ENCODE measurements around the gene PTPRD. TPM values are rescaled to one million over a fixed set of nuclear protein-coding genes. Genes with fewer than 3 reads are reported as not detected.

The PTPRD gene
- total RNA-seq, 1 experiment from 2014 or later = 32.5 TPM

GRCh38 chr9:9753266-9753665 is 859.5 kb downstream of the PTPRD start:
- H3K9ac ChIP-seq (ENCODE audit: extremely low read depth, insufficient read length, low read length) = no peak overlapping the region
- Mint-ChIP-seq H3K27ac (no peak overlapping the region), H3K27me3 (ENCODE audit: low read depth) (no peaks in the 10 kb centered on the region), H3K4me3 (no peak overlapping the region), H3K4me1 (peaks cover 0 to 8% of the 10 kb centered on the region in 2 experiments; a peak in 3 of 4 replicates), H3K36me3 (ENCODE audit: insufficient read depth in 1 of 3, low read depth in 3 of 3) (no peaks in the 10 kb centered on the region), H3K9me3 (no peaks in the 10 kb centered on the region)
- no peak overlapping the region for H3K56ac ChIP-seq (ENCODE audit: insufficient read length, low read depth, low read length)
- WGBS (ENCODE audit: extremely low coverage, insufficient read length, low lambda C conversion rate) = no CpG with 5 or more reads among the region's 3 CpGs
- no peak overlapping the region for H3K18ac ChIP-seq (ENCODE audit: insufficient read length, low read depth, low read length)
- no peak for TF ChIP-seq CTCF (conservative IDR thresholded peaks at IDR 0.05)
- no peaks in the 10 kb centered on the region for H3K9me3 ChIP-seq (ENCODE audit: control insufficient read depth, low read depth, low read length)
- no peak overlapping the region for H3T11ph ChIP-seq (ENCODE audit: low read length)
- H3K4ac ChIP-seq (ENCODE audit: low read depth, low read length) = no peak overlapping the region
- no peak overlapping the region for H4K91ac ChIP-seq (ENCODE audit: insufficient read length, low read depth, low read length)
- H4K8ac ChIP-seq (replicated peaks; ENCODE audit: insufficient read length, low read depth, low read length) = no peak overlapping the region
- no peaks in the 10 kb centered on the region for H3K4me1 ChIP-seq (ENCODE audit: insufficient read depth, low read length)
- DNase-seq = no peak
- no peaks in the 10 kb centered on the region for H3K23me2 ChIP-seq (ENCODE audit: insufficient read length, low read depth, low read length, poor library complexity, severe bottlenecking)
- no peak overlapping the region for H2AFZ ChIP-seq (ENCODE audit: low read length)
- no peak overlapping the region for H3K23ac ChIP-seq (ENCODE audit: insufficient read length, low read depth, low read length)
- no peak overlapping the region for H2BK5ac ChIP-seq (ENCODE audit: insufficient read length, low read length)
- H3K27ac ChIP-seq (ENCODE audit: insufficient read length, low read depth, low read length) = no peak overlapping the region
- no peak overlapping the region for H2BK15ac ChIP-seq (ENCODE audit: low read depth, low read length)
- no peak overlapping the region for H2BK20ac ChIP-seq (ENCODE audit: low read depth, low read length, poor library complexity, severe bottlenecking)
- H3K4me2 ChIP-seq (ENCODE audit: insufficient read depth, insufficient read length, low read length) = no peak overlapping the region
- H4K20me1 ChIP-seq (ENCODE audit: control insufficient read depth, insufficient read depth, insufficient read length) = no peaks in the 10 kb centered on the region
- no peak overlapping the region for H4K5ac ChIP-seq (ENCODE audit: insufficient read length, low read depth, low read length)
- H3K79me1 ChIP-seq (ENCODE audit: insufficient read depth, low read depth, low read length, poor library complexity, severe bottlenecking) = no peaks in the 10 kb centered on the region
- no peak overlapping the region for H2BK120ac ChIP-seq (ENCODE audit: low read depth, low read length, poor library complexity, severe bottlenecking)
- H2AK5ac ChIP-seq (ENCODE audit: insufficient read length, low read length) = no peak overlapping the region
- H3K27me3 ChIP-seq (ENCODE audit: insufficient read depth, low read length) = no peaks in the 10 kb centered on the region
- H3K79me2 ChIP-seq (ENCODE audit: insufficient read depth, low read length) = no peaks in the 10 kb centered on the region
- H2BK12ac ChIP-seq (ENCODE audit: insufficient read length, low read depth, low read length) = no peak overlapping the region
- H3K14ac ChIP-seq (ENCODE audit: insufficient read depth, low read length) = no peak overlapping the region

Data from H9 (cell line).